ENCODE data around the gene UBE2G1. TPM values are rescaled to one million over a fixed set of nuclear protein-coding genes. Genes with fewer than 3 reads are reported as not detected.
"Not testable (repeated sequence)": the region's sequence is repeated elsewhere in the genome, so short reads cannot be mapped to it uniquely, and the experiment has no call there.

UBE2G1 gene
- total RNA-seq, 2 donors from 2014 or later = 26.7 to 29.3 TPM

- Histone ChIP-seq H3K27me3 (no peaks in the 10 kb centered on the region), H3K4me3 (no peak overlapping the region), H3K27ac (no peak overlapping the region), H3K4me1 (peaks cover 23% of the 10 kb centered on the region), H3K36me3 (replicated peaks in 1 of 2; ENCODE audit: insufficient read depth in 1 of 2, low read depth in 2 of 2) (no peaks in the 10 kb centered on the region), H3K9me3 (no peaks in the 10 kb centered on the region)
- no peak for TF ChIP-seq POLR2A (IDR thresholded peaks at IDR 0.05)
- TF ChIP-seq, protein P1, sequence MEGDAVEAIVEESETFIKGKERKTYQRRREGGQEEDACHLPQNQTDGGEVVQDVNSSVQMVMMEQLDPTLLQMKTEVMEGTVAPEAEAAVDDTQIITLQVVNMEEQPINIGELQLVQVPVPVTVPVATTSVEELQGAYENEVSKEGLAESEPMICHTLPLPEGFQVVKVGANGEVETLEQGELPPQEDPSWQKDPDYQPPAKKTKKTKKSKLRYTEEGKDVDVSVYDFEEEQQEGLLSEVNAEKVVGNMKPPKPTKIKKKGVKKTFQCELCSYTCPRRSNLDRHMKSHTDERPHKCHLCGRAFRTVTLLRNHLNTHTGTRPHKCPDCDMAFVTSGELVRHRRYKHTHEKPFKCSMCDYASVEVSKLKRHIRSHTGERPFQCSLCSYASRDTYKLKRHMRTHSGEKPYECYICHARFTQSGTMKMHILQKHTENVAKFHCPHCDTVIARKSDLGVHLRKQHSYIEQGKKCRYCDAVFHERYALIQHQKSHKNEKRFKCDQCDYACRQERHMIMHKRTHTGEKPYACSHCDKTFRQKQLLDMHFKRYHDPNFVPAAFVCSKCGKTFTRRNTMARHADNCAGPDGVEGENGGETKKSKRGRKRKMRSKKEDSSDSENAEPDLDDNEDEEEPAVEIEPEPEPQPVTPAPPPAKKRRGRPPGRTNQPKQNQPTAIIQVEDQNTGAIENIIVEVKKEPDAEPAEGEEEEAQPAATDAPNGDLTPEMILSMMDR (IDR thresholded peaks at IDR 0.05) = no peak
- ATAC-seq (no peak), DNase-seq (no peak)
- intact Hi-C loops (cut with DNase I) = no loop called here
- 62 to 64% methylated on average over 3 of the region's 3 CpGs for WGBS, 2 donors
These were observed 9.3 kb downstream of the UBE2G1 start for GRCh38 chr17:4357030-4357628.

DNA sequence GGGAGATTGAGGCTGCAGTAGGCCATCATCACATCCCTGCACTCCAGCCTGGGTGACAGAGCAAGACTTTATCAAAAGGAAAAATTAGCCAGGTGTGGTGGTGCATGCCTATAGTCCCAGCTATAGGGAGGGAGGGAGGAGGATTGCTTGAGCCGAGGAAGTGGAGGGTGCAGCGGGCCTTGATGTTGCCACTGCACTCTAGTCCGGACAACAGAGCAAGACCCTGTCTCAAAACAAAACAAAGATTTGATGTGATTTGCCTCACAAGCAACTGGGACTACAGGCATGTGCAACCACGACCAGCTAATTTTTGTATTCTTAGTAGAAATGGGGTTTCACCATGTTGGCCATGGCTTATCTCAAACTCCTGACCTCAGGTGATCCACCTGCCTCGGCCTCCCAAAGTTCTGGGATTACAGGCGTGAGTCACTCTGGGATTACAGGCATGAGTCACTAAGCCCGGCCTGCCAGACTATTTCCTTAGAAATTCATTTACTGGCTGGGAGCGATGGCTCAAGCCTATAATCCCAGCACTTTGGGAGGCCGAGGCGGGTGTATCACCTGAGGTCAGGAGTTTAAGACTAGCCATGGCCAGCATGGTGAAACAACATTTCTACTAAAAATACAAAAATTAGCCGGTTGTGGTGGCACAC lies 11.5 kb downstream of the UBE2G1 start:
- H3K27ac ChIP-seq = no peak overlapping the region
- peaks cover 21% of the 10 kb centered on the region for H3K4me1 ChIP-seq
- 78 to 90% methylated on average over 6 to 11 of the region's 11 CpGs for WGBS, 2 donors
- no peaks in the 10 kb centered on the region for H3K27me3 ChIP-seq
- no peak for DNase-seq
- H3K4me3 ChIP-seq = no peak overlapping the region
- no peak for ATAC-seq
- H3K36me3 ChIP-seq (replicated peaks in 1 of 2; ENCODE audit: insufficient read depth in 1 of 2, low read depth in 2 of 2) = no peaks in the 10 kb centered on the region
- intact Hi-C loops (cut with DNase I) = no loop called here
- TF ChIP-seq, protein P1 (IDR thresholded peaks at IDR 0.05) = no peak
- TF ChIP-seq POLR2A (IDR thresholded peaks at IDR 0.05) = no peak
- H3K9me3 ChIP-seq = no peaks in the 10 kb centered on the region

- TF ChIP-seq POLR2A (IDR thresholded peaks at IDR 0.05) = no peak
- TF ChIP-seq, protein P1 (IDR thresholded peaks at IDR 0.05) = no peak
- peaks cover 17% of the 10 kb centered on the region for H3K4me1 ChIP-seq
- no peaks in the 10 kb centered on the region for H3K36me3 ChIP-seq (replicated peaks in 1 of 2; ENCODE audit: insufficient read depth in 1 of 2, low read depth in 2 of 2)
- intact Hi-C loops (cut with DNase I) = no loop called here
- WGBS, 2 donors = 38 to 40% methylated on average over 2 of the region's 2 CpGs
- no peak for ATAC-seq
- H3K27ac ChIP-seq = no peak overlapping the region
- no peak overlapping the region for H3K4me3 ChIP-seq
- DNase-seq = no peak
- H3K27me3 ChIP-seq = no peaks in the 10 kb centered on the region
- no peaks in the 10 kb centered on the region for H3K9me3 ChIP-seq
These were observed 12.3 kb downstream of the UBE2G1 start for GRCh38 chr17:4354206-4354605.

- H3K4me3 ChIP-seq; intact Hi-C loops (cut with DNase I); H3K36me3 ChIP-seq (replicated peaks in 1 of 2; ENCODE audit: insufficient read depth in 1 of 2, low read depth in 2 of 2); H3K27ac ChIP-seq; ATAC-seq; H3K9me3 ChIP-seq; DNase-seq; H3K27me3 ChIP-seq: not testable (repeated sequence)
- WGBS, 2 donors = 95 to 97% methylated on average over 2 of the region's 2 CpGs
- H3K4me1 ChIP-seq = peaks cover 17% of the 10 kb centered on the region
These were observed 16.3 kb downstream of the UBE2G1 start for GRCh38 chr17:4350214-4350613.

GRCh38 chr17:4345581-4346252 lies 20.8 kb downstream of the UBE2G1 start:
- ATAC-seq (no peak), DNase-seq (no peak)
- WGBS, 2 donors = 64 to 69% methylated on average over 2 of the region's 2 CpGs
- no peak overlapping the region for H3K4me3 ChIP-seq
- intact Hi-C loops (cut with DNase I) = no loop called here
- no peaks in the 10 kb centered on the region for H3K27me3 ChIP-seq
- no peaks in the 10 kb centered on the region for H3K9me3 ChIP-seq
- no peak overlapping the region for H3K27ac ChIP-seq
- peaks cover 32% of the 10 kb centered on the region for H3K4me1 ChIP-seq
- no peak for TF ChIP-seq POLR2A (IDR thresholded peaks at IDR 0.05)
- TF ChIP-seq, protein P1 (IDR thresholded peaks at IDR 0.05) = no peak
- no peaks in the 10 kb centered on the region for H3K36me3 ChIP-seq (replicated peaks in 1 of 2; ENCODE audit: insufficient read depth in 1 of 2, low read depth in 2 of 2)

All from body of pancreas (tissue), 4 donors.